NCI-H69 (cell line): Measurements from ENCODE around the gene TSPAN18.

Experiments
- DNase-seq: peaks from one replicate; lab custom pipeline; 2025; lab: John Stamatoyannopoulos, UW

Gene TSPAN18

GRCh38 chr11:44889266-44889665, 162.5 kb downstream of the TSPAN18 start:
- DNase-seq, result no peak

- no peak for DNase-seq
Observed at GRCh38 chr11:44892843-44893242, 166.1 kb downstream of the TSPAN18 start.

- peak; percentile 91 for DNase-seq
Observed at GRCh38 chr11:44893308-44893822, 166.6 kb downstream of the TSPAN18 start.

GRCh38 chr11:44893846-44894617, 167.3 kb downstream of the TSPAN18 start:
- DNase-seq, result peak; percentile 98

GRCh38 chr11:44899959-44900358, 173.2 kb downstream of the TSPAN18 start:
- DNase-seq, result no peak

GRCh38 chr11:44901120-44901633, 174.4 kb downstream of the TSPAN18 start:
- peak; percentile 56 for DNase-seq

- DNase-seq, result no peak
Observed at GRCh38 chr11:44901786-44902185, 175.0 kb downstream of the TSPAN18 start.

GRCh38 chr11:44903035-44903434, 176.3 kb downstream of the TSPAN18 start:
- no peak for DNase-seq

GRCh38 chr11:44903518-44903917, 176.8 kb downstream of the TSPAN18 start:
- no peak for DNase-seq

GRCh38 chr11:44904261-44905020, 177.7 kb downstream of the TSPAN18 start:
- DNase-seq, result peak; percentile 74

GRCh38 chr11:44905131-44905866, 178.5 kb downstream of the TSPAN18 start:
- DNase-seq, result peak; percentile 39

- no peak for DNase-seq
Observed at GRCh38 chr11:44906649-44907048, 179.9 kb downstream of the TSPAN18 start.

- DNase-seq, result no peak
Observed at GRCh38 chr11:44909557-44909956, 182.8 kb downstream of the TSPAN18 start.

GRCh38 chr11:44910591-44910990, 183.8 kb downstream of the TSPAN18 start:
- no peak for DNase-seq

GRCh38 chr11:44911029-44911814, 184.5 kb downstream of the TSPAN18 start:
- peak; percentile 93 for DNase-seq

GRCh38 chr11:44912270-44912987, 185.7 kb downstream of the TSPAN18 start:
- DNase-seq, result no peak

GRCh38 chr11:44913502-44913901, 186.7 kb downstream of the TSPAN18 start:
- DNase-seq, result no peak

- DNase-seq, result no peak
Observed at GRCh38 chr11:44914105-44914504, 187.3 kb downstream of the TSPAN18 start.

- no peak for DNase-seq
Observed at GRCh38 chr11:44915004-44915403, 188.2 kb downstream of the TSPAN18 start.

GRCh38 chr11:44915621-44916020, 188.9 kb downstream of the TSPAN18 start:
- DNase-seq, result no peak

- no peak for DNase-seq
Observed at GRCh38 chr11:44916331-44916730, 189.6 kb downstream of the TSPAN18 start.
